HCT116 (cell line): ENCODE measurements around the gene TTYH1. TPM values are rescaled to one million over a fixed set of nuclear protein-coding genes. Genes with fewer than 3 reads are reported as not detected.

Experiments used
- ATAC-seq: fragments of 200-7000 bp; cut with Tn5 transposase; 2 replicates; pipeline ENCODE4 v1.9.1; 2020; ENCODE audit warnings: mild to moderate bottlenecking, moderate library complexity
- BruUV-seq: library from RNA; stranded (reverse); fragments of 400-500 nt; replicated peaks from 2 replicates; lab custom pipeline; 2021; lab: Mats Ljungman, UMichigan
- CTCF ChIA-PET: fragments of 300-600 bp; sonication (Branson Sonifier 250); formaldehyde crosslinking; loops from one replicate; lab custom pipeline; 2021; ENCODE audit warnings: antibody characterized with exemption; lab: Charles Lee
- POLR2A ChIA-PET: fragments of 300-600, 350-600 bp; sonication (Branson Sonifier 250); formaldehyde crosslinking; loops from one replicate; lab custom pipeline; 2021; ENCODE audit warnings: antibody characterized with exemption; lab: Charles Lee
- RAD21 ChIA-PET, 2 experiments: fragments of 300-600 bp; sonication (Branson Sonifier 250); formaldehyde crosslinking; loops; one replicate each; lab custom pipeline; 2023; ENCODE audit warnings: low total read pairs in 2 of 2; ENCODE audit not compliant: uncharacterized antibody in 2 of 2, unreplicated experiment in 2 of 2, low non-redundant PET in 1 of 2; lab: Charles Lee
- DNase-seq: peaks from one replicate; pipeline ENCODE4 v3.0.0-alpha.2; 2010; ENCODE audit warnings: low read depth, low spot score
- H2AFZ ChIP-seq: fragments of 200-600 bp; shearing (Covaris generic), sonication (generic); 2 replicates; pipeline ENCODE4 v1.6.1; 2017; ENCODE audit warnings: low read depth, mixed run types, mixed read lengths, antibody characterized with exemption, low read length; ENCODE audit not compliant: poor library complexity, severe bottlenecking
- H3K27ac ChIP-seq: 2 replicates; pipeline ENCODE4 v1.5.1; 2012; ENCODE audit warnings: low read depth, low read length
- H3K27me3 ChIP-seq: fragments of 200-600 bp; sonication (generic); 2 replicates; pipeline ENCODE4 v1.6.1; 2016; ENCODE audit warnings: mixed run types, low read length, mixed read lengths; ENCODE audit not compliant: insufficient read depth
- H3K36me3 ChIP-seq, 2 experiments: fragments of 200-500 bp in 1 of 2; fragments of 200-600 bp in 1 of 2; sonication (Bioruptor generic) in 1 of 2; sonication (generic) in 1 of 2; 2 replicates each; pipeline versions ENCODE4 v1.5.1 to v1.6.1; 2014 to 2016; ENCODE audit warnings: low read length in 2 of 2, inconsistent platforms in 1 of 2, mixed read lengths in 1 of 2, mixed run types in 1 of 2; ENCODE audit not compliant: insufficient read depth in 2 of 2, control insufficient read depth in 1 of 2
- H3K4me1 ChIP-seq, 2 experiments: fragments of 200-600 bp in 1 of 2; sonication (generic) in 1 of 2; 2 replicates each; pipeline versions ENCODE4 v1.5.1 to v1.6.1; 2012 to 2017; ENCODE audit warnings: low read length in 2 of 2, inconsistent platforms in 1 of 2, mild to moderate bottlenecking in 1 of 2, mixed read lengths in 1 of 2, mixed run types in 1 of 2, moderate library complexity in 1 of 2; ENCODE audit not compliant: insufficient read depth in 2 of 2, control insufficient read depth in 1 of 2
- H3K4me2 ChIP-seq: fragments of 200-600 bp; sonication (generic); 2 replicates; pipeline ENCODE4 v1.6.1; 2017; ENCODE audit warnings: mixed run types, low read length, mixed read lengths
- H3K4me3 ChIP-seq, 2 experiments: fragments of 200-600 bp in 1 of 2; sonication (generic) in 1 of 2; replicated peaks in 1 of 2; 2 replicates each; pipeline ENCODE4 v1.5.1; 2011 to 2016; ENCODE audit warnings: low read length in 2 of 2, control low read depth in 1 of 2, low read depth in 1 of 2, mild to moderate bottlenecking in 1 of 2, mixed read lengths in 1 of 2, mixed run types in 1 of 2
- H3K79me2 ChIP-seq: fragments of 200-600 bp; sonication (generic); 2 replicates; pipeline ENCODE4 v1.6.1; 2017; ENCODE audit warnings: mild to moderate bottlenecking, mixed run types, low read length, moderate library complexity, mixed read lengths; ENCODE audit not compliant: insufficient read depth
- H3K9ac ChIP-seq: fragments of 200-600 bp; sonication (generic); 2 replicates; pipeline ENCODE4 v1.6.1; 2016; ENCODE audit warnings: low read length, mixed read lengths
- H3K9me2 ChIP-seq: fragments of 200-600 bp; sonication (generic), shearing (Covaris generic); 2 replicates; pipeline ENCODE4 v1.6.1; 2017; ENCODE audit warnings: mixed run types, mild to moderate bottlenecking, moderate library complexity; ENCODE audit not compliant: insufficient read depth
- H3K9me3 ChIP-seq, 2 experiments: fragments of 200-500 bp in 1 of 2; fragments of 200-600 bp in 1 of 2; sonication (Bioruptor generic) in 1 of 2; sonication (generic) in 1 of 2; 2 replicates each; pipeline ENCODE4 v1.6.1; 2014 to 2017; ENCODE audit warnings: low read length in 2 of 2, mixed read lengths in 2 of 2, inconsistent platforms in 1 of 2, low read depth in 1 of 2, mild to moderate bottlenecking in 1 of 2, mixed run types in 1 of 2, moderate library complexity in 1 of 2; ENCODE audit not compliant: control insufficient read depth in 1 of 2, insufficient read depth in 1 of 2
- H4K20me1 ChIP-seq: fragments of 200-600 bp; sonication (generic), shearing (Covaris generic); 2 replicates; pipeline ENCODE4 v1.6.1; 2017; ENCODE audit warnings: mixed run types, mild to moderate bottlenecking, moderate library complexity; ENCODE audit not compliant: insufficient read depth
- CBX3 ChIP-seq: IDR thresholded peaks from 2 replicates; pipeline ENCODE4 v1.6.1; 2012; ENCODE audit warnings: low read depth
- CEBPB ChIP-seq: IDR thresholded peaks from 2 replicates; pipeline ENCODE4 v1.6.1; 2012; ENCODE audit warnings: low read depth
- CTCF ChIP-seq, 3 experiments: fragments of 200-600 bp in 1 of 3; sonication (generic) in 1 of 3; IDR thresholded peaks in 2 of 3; conservative IDR thresholded peaks in 1 of 3; 2 replicates each; pipeline ENCODE4 v1.5.1; 2012 to 2017; ENCODE audit warnings: low read depth in 2 of 3, low read length in 2 of 3, antibody characterized with exemption in 1 of 3, borderline replicate concordance in 1 of 3, control low read depth in 1 of 3, mild to moderate bottlenecking in 1 of 3, mixed read lengths in 1 of 3, mixed run types in 1 of 3, moderate library complexity in 1 of 3; ENCODE audit not compliant: insufficient read depth in 1 of 3
- EZH2 ChIP-seq: fragments of 200-600 bp; sonication (generic); IDR thresholded peaks from 2 replicates; pipeline ENCODE4 v1.6.1; 2017; ENCODE audit warnings: antibody characterized with exemption, mixed run types
- EZH2phosphoT487 ChIP-seq: fragments of 200-600 bp; IDR thresholded peaks from 2 replicates; pipeline ENCODE4 v1.6.1; 2018; ENCODE audit warnings: antibody characterized with exemption, borderline replicate concordance
- FOSL1 ChIP-seq: IDR thresholded peaks from 2 replicates; pipeline ENCODE4 v1.6.1; 2012; ENCODE audit warnings: low read depth
- MAX ChIP-seq: IDR thresholded peaks from 2 replicates; pipeline ENCODE4 v1.6.1; 2012
- POLR2A ChIP-seq: IDR thresholded peaks from 2 replicates; pipeline ENCODE4 v1.7.0; 2011; ENCODE audit warnings: borderline replicate concordance; ENCODE audit not compliant: insufficient read depth, insufficient read length; ENCODE audit errors: extremely low read depth
- POLR2AphosphoS5 ChIP-seq: IDR thresholded peaks from 2 replicates; pipeline ENCODE4 v1.6.1; 2011; ENCODE audit warnings: mild to moderate bottlenecking, low read depth, low read length, moderate library complexity
- RAD21 ChIP-seq: IDR thresholded peaks from 2 replicates; pipeline ENCODE4 v1.6.1; 2012; ENCODE audit warnings: low read depth, mild to moderate bottlenecking
- REST ChIP-seq: IDR thresholded peaks from 2 replicates; pipeline ENCODE4 v1.6.1; 2012; ENCODE audit warnings: low read depth
- SIN3A ChIP-seq: IDR thresholded peaks from 2 replicates; pipeline ENCODE4 v1.6.1; 2012; ENCODE audit warnings: low read depth
- SP1 ChIP-seq: IDR thresholded peaks from 2 replicates; pipeline ENCODE4 v1.6.1; 2012; ENCODE audit warnings: low read depth
- SRF ChIP-seq: IDR thresholded peaks from 2 replicates; pipeline ENCODE4 v1.6.1; 2012; ENCODE audit warnings: low read depth
- ZBTB33 ChIP-seq: IDR thresholded peaks from 2 replicates; pipeline ENCODE4 v1.6.1; 2011; ENCODE audit warnings: mild to moderate bottlenecking, low read length, moderate library complexity; ENCODE audit not compliant: insufficient replicate concordance; ENCODE audit errors: extremely low read depth
- ZFX ChIP-seq: fragments of 450-650 bp; IDR thresholded peaks from 2 replicates; pipeline ENCODE4 v1.6.1; 2017
- ZNF274 ChIP-seq: fragments of 200-500 bp; sonication (Bioruptor generic); IDR thresholded peaks from 2 replicates; pipeline ENCODE4 v1.6.1; 2014; ENCODE audit warnings: mild to moderate bottlenecking, low read depth, low read length, inconsistent platforms
- intact Hi-C: fragments of 100-400 bp; cut with micrococcal nuclease; formaldehyde crosslinking; loops from 2 replicates; pipeline ENCODE4 v1.10.0; 2022
- total RNA-seq: library from RNA; stranded (reverse); gene quantifications from one replicate; pipeline ENCODE4 v1.2.1, GENCODE V29; 2021; ENCODE audit not compliant: unreplicated experiment

Gene TTYH1
- total RNA-seq, 1 experiment from 2014 or later = 0.37 TPM

GRCh38 chr19:54425382-54425723 is 10.1 kb downstream of the TTYH1 start:
- Histone ChIP-seq H4K20me1 (no peaks in the 10 kb centered on the region), H3K36me3 (no peaks in the 10 kb centered on the region), H3K4me1 (peaks cover 2 to 8% of the 10 kb centered on the region in 2 experiments), H3K9ac (no peak overlapping the region), H3K9me3 (no peaks in the 10 kb centered on the region), H3K27me3 (no peaks in the 10 kb centered on the region), H3K27ac (no peak overlapping the region), H3K4me3 (no peak overlapping the region), H3K4me2 (no peak overlapping the region), H3K9me2 (no peaks in the 10 kb centered on the region), H3K79me2 (no peaks in the 10 kb centered on the region), H2AFZ (no peak overlapping the region)
- intact Hi-C loops = no loop called here
- no peak for ATAC-seq
- TF ChIP-seq ZFX (no peak), RAD21 (no peak), ZBTB33 (no peak), POLR2AphosphoS5 (no peak), EZH2 (no peak), FOSL1 (no peak), SRF (no peak), CBX3 (no peak), MAX (no peak), REST (no peak), SIN3A (no peak), POLR2A (no peak), CTCF (IDR thresholded peaks at IDR 0.05 in 2 of 3, conservative IDR thresholded peaks at IDR 0.05 in 1 of 3; ENCODE audit: borderline replicate concordance in 1 of 3, insufficient read depth in 1 of 3, low read depth in 2 of 3, low read length in 2 of 3) (no peak), SP1 (no peak), ZNF274 (no peak), CEBPB (no peak), EZH2phosphoT487 (no peak)
- DNase-seq = no peak
- RAD21 ChIA-PET = no interaction called here
- POLR2A ChIA-PET = no interaction called here
- BruUV-seq = no TSS peak
- CTCF ChIA-PET = interaction anchor here (1.3 kb wide), 1 partner anchor 15 kb away, joined by 5 read pairs; no protein-coding TSS in a partner anchor
